SW480 (cell line): ENCODE results near the gene RPP38.

Source experiments
- DNase-seq: peaks from one replicate; pipeline ENCODE4 v3.0.0-alpha.2; 2016; ENCODE audit warnings: low spot score

The RPP38 gene

DNA sequence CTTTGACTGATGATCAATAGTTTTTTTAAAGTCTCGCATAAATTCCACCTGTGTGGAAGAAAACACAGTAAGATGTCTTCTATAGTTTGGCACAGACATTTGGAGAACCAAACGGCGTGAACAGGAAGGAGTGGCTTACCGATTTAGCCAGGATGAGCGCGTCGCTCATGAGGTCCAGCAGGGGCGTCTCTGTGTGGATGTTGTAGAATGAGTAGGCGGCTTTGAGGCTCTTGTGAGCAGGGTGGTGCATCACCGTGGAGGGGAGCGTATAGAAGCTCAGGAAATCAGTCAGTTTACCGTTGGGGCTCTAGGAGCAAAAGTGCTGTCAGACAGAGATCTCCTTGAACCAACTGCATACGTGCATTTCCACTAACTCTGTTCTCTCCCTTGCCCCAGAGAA lies 15.5 kb downstream of the RPP38 start:
- DNase-seq, result no peak

- DNase-seq, result no peak
Measured at GRCh38 chr10:15113766-15114165, 16.6 kb downstream of the RPP38 start.

DNA sequence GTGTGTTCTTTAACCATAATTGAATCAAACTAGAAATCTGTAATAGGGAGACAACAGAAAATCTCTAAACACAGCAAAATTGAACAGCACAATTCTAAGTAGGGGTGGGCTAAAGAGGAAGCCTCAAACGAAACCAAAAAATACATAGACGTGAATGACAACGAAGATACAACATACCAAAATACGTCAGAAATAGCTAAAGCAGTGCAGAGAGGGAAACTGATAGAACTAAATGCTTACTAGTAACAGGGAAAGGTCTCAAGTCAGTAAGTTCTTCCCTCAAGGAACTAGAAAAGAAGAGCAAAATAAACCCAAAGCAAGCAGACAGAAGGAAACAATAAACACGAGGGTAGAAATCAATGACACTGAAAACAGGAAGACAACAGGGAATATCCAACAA lies 19.1 kb downstream of the RPP38 start:
- no peak for DNase-seq

DNA sequence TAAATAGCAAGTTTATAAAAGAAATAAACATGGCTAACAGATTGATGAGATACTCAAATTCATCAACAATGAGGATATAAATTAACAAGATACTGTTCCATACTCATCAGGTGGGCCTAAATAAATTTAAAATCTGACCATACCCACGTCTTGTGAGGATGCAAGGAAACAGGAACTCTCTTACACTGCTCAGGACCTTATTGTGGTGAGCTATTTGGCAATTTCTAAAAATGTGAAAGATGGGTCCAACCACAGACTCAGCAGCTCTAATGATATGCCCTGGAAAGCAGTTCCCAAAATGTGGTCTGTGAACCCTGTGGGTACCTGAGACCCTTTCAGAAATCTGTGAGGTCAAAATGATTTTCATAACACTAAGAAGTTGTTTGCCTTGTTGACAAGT lies 21.5 kb downstream of the RPP38 start:
- no peak for DNase-seq

DNA sequence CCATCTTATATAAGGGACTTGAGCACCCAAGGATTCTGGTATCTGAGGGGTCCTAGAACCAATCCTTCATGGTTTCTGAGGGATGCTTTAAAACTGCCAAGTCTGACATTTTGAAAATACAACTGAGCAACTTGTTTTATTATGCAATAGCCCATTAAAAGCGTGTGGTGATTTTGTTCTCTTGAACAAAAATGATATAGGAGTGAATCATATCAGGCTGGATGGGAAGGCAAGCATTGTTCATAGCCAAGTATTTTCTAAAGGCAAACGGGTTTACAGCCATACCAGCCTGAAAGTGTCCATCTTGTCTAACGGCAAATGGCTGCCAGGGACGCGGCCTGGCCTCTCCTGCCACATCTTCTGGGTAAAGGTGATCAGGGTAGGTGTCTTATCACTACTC lies 23.4 kb downstream of the RPP38 start:
- no peak for DNase-seq

- no peak for DNase-seq
Measured at GRCh38 chr10:15121707-15122106, 24.6 kb downstream of the RPP38 start.

DNA sequence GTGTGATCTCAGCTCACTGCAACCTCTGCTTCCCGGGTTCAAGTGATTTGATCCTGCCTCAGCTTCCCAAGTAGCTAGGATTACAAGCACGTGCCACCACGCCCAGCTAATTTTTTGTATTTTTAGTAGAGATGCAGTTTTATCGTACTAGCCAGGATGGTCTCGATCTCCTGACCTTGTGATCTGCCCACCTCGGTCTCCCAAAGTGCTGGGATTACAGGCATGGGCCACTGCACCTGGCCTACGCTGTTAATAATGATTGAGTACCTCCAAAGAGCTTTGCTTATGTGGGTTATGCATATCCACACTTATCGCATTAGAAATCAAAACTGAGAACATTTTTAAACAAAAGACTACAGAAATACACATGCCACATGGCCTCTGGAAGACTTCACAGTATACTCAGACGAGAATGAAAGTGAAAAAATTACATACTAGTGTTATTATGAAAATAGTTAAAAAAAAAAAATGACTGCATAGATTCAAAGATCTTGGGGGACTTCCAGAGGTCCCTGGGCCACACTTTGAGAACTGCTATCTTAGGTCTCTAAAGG lies 25.4 kb downstream of the RPP38 start:
- no peak for DNase-seq

- DNase-seq, result no peak
Measured at GRCh38 chr10:15123749-15124184, 26.6 kb downstream of the RPP38 start.

GRCh38 chr10:15124190-15124589 lies 27.0 kb downstream of the RPP38 start:
- DNase-seq, result no peak

- DNase-seq, result no peak
Measured at GRCh38 chr10:15124908-15125307, 27.8 kb downstream of the RPP38 start.

DNA sequence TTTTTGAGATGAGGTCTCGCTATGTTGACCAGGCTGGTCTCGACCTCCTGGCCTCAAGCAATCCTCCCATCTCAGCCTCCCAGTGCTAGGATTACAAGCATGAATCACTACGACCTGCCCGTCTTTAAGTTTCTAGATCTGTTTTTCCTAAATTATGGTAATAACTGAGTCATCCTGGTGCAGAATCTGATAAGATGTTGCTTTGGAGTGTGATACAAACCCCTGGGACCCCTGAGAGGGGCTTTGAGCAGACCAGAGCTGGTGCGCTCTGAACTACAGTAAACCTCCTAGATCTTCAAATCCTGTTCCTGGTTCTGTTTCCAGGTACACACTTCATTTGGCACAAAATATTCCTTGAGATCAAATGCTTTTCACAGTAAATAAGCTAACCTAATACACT lies 34.2 kb downstream of the RPP38 start:
- DNase-seq, result no peak

DNA sequence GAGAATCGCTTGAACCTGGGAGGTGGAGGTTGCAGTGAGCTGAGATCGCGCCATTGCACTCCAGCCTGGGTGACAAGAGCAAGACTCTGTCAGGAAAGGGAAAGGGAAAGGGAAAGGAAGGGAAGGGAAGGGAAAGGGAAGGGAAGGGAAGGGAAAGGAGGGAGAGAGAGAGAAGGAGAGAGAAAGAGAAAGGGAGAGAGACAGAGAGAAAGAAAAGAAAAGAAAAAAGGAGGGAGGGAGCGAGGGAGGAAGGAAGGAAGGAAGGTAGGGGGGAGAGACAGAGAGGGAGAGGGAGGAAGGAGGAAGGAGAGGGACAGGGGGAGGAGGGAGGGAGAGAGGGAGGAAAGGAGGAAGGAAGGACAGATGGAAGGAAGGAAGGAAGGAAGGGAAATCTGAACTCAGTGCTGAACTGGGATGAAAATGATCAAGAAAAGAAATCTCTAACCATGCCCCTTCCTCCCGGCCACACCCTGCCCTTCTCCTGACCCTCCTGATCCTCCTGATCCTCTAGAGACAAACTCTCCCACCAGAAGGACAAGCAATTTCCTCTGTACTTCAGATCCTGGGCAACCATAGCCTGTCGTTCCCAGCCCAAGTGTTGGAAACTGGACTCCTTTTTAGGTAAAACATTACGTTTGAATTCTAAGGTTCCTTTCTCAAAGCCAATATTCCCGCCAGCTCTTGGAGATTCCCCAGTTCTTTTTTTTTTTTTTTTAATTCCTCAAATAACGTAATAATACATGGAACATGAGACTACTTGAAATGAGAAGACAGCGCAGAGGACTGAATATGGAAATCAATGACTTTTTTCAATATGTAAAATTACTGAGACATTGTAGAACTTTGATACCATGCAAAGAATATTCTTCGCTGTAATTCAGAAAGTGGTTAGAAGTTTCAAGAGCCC lies 39.2 kb downstream of the RPP38 start:
- no peak for DNase-seq

- DNase-seq, result no peak
Measured at GRCh38 chr10:15137036-15137359, 39.8 kb downstream of the RPP38 start.

- DNase-seq, result no peak
Measured at GRCh38 chr10:15137636-15138035, 40.5 kb downstream of the RPP38 start.

- DNase-seq, result no peak
Measured at GRCh38 chr10:15140698-15141097, 43.5 kb downstream of the RPP38 start.

- no peak for DNase-seq
Measured at GRCh38 chr10:15141136-15142054, 44.2 kb downstream of the RPP38 start.

DNA sequence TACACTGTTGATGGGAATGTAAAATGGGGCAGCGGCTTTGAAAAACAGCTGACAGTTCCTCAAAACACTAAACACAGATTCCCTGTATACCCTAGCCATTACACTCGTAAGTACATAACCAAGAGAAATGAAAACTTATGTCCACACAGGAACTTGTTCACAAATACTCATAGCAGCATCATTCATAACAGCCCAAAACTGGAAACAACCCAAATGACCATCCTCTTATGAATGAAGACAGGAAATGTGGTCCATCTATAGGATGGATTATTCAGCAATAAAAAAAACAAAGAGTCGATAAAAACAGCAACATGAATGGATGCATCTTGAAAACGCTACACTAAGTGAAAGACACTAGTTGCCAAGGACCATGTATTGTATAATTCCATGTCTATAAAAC lies 47.6 kb downstream of the RPP38 start:
- DNase-seq, result no peak

- no peak for DNase-seq
Measured at GRCh38 chr10:15146366-15146765, 49.2 kb downstream of the RPP38 start.

GRCh38 chr10:15147594-15148392 lies 50.6 kb downstream of the RPP38 start:
- DNase-seq, result no peak

- DNase-seq, result no peak
Measured at GRCh38 chr10:15149042-15149771, 52.1 kb downstream of the RPP38 start.

- no peak for DNase-seq
Measured at GRCh38 chr10:15150563-15150962, 53.4 kb downstream of the RPP38 start.
